Astrocyte of the cerebellum (primary cell): ENCODE results near the gene TMEM179B.

ENCODE experiments used
- DNase-seq: peaks from one replicate; pipeline ENCODE4 v3.0.0-alpha.2; 2011; ENCODE audit warnings: low read depth
- H3K4me3 ChIP-seq: 2 replicates; pipeline ENCODE4 v1.5.1; 2011; ENCODE audit warnings: mild to moderate bottlenecking, low read depth, low read length, moderate library complexity
- CTCF ChIP-seq: IDR thresholded peaks from 2 replicates; pipeline ENCODE4 v1.5.1; 2012; ENCODE audit warnings: low read length, low read depth, moderate library complexity, mild to moderate bottlenecking; ENCODE audit errors: missing control alignments
- in situ Hi-C: cut with HindIII; loops from 2 replicates; pipeline ENCODE4 v1.10.0; 2017; ENCODE audit warnings: low sequenced_read_pairs

TMEM179B gene

GRCh38 chr11:62775646-62776045, 11.6 kb upstream of the TMEM179B start:
- TF ChIP-seq CTCF = no peak
- in situ Hi-C loops = no loop called here

GRCh38 chr11:62777389-62777788, 9.8 kb upstream of the TMEM179B start:
- in situ Hi-C loops = no loop called here
- DNase-seq = no peak
- H3K4me3 ChIP-seq = no peak overlapping the region
- TF ChIP-seq CTCF = no peak

More at GRCh38 chr11:62775646-62776045, 11.6 kb upstream of the TMEM179B start:
- DNase-seq = no peak
- no peak overlapping the region for H3K4me3 ChIP-seq

- in situ Hi-C loops = no loop called here
- TF ChIP-seq CTCF = no peak
- no peak for DNase-seq
- no peak overlapping the region for H3K4me3 ChIP-seq
Measured at GRCh38 chr11:62778441-62778840, 8.8 kb upstream of the TMEM179B start.

- no peak for DNase-seq
- no peak for TF ChIP-seq CTCF
- in situ Hi-C loops = no loop called here
- no peak overlapping the region for H3K4me3 ChIP-seq
Measured at GRCh38 chr11:62782753-62783152, 4.4 kb upstream of the TMEM179B start.

GRCh38 chr11:62786318-62787004, 741 bp upstream of the TMEM179B start:
- in situ Hi-C loops = no loop called here
- H3K4me3 ChIP-seq = peak overlapping the region; percentile 92
- TF ChIP-seq CTCF = peak; percentile 99
- DNase-seq = no peak

- DNase-seq = no peak
- in situ Hi-C loops = no loop called here
- TF ChIP-seq CTCF = no peak
- H3K4me3 ChIP-seq = no peak overlapping the region
Measured at GRCh38 chr11:62788991-62789390, 1.8 kb downstream of the TMEM179B start.
